GM21737 (cell line): ENCODE measurements around the gene IL12RB2.

ENCODE experiments used
- ATAC-seq: cut with Tn5 transposase; IDR thresholded peaks from one replicate; pipeline ENCODE4 v1.9.1; 2021; ENCODE audit warnings: mild to moderate bottlenecking, moderate library complexity; ENCODE audit not compliant: unreplicated experiment

The IL12RB2 gene

GRCh38 chr1:67307251-67308060 lies at the start of gene IL12RB2:
Gene IL12RB2 (plus strand): TSS chr1:67307873. CDS start chr1:67320369, 12,496 bp downstream.
- peak; percentile 53 for ATAC-seq

GRCh38 chr1:67261680-67262079 lies 46.0 kb upstream of the IL12RB2 start:
- ATAC-seq, result no peak

GRCh38 chr1:67262735-67263134 lies 44.9 kb upstream of the IL12RB2 start:
- ATAC-seq, result no peak

GRCh38 chr1:67264152-67264551 lies 43.5 kb upstream of the IL12RB2 start:
- ATAC-seq, result no peak

GRCh38 chr1:67264899-67265298 lies 42.8 kb upstream of the IL12RB2 start:
- ATAC-seq, result peak; percentile 71

GRCh38 chr1:67269061-67269460 lies 38.6 kb upstream of the IL12RB2 start:
- ATAC-seq, result no peak

- ATAC-seq, result no peak
These were observed 37.1 kb upstream of the IL12RB2 start for GRCh38 chr1:67270541-67270940.

GRCh38 chr1:67273591-67273990 lies 34.1 kb upstream of the IL12RB2 start:
- no peak for ATAC-seq

- ATAC-seq, result peak; percentile 50
These were observed 32.9 kb upstream of the IL12RB2 start for GRCh38 chr1:67274623-67275325.

- ATAC-seq, result no peak
These were observed 27.0 kb upstream of the IL12RB2 start for GRCh38 chr1:67280696-67281095.

GRCh38 chr1:67281244-67281643 lies 26.4 kb upstream of the IL12RB2 start:
- no peak for ATAC-seq

GRCh38 chr1:67285780-67286488 lies 21.7 kb upstream of the IL12RB2 start:
- no peak for ATAC-seq

- ATAC-seq, result no peak
These were observed 17.4 kb upstream of the IL12RB2 start for GRCh38 chr1:67290236-67290635.

- no peak for ATAC-seq
These were observed 12.6 kb upstream of the IL12RB2 start for GRCh38 chr1:67294836-67295617.

GRCh38 chr1:67298762-67299161 lies 8.9 kb upstream of the IL12RB2 start:
- no peak for ATAC-seq

- ATAC-seq, result no peak
These were observed 8.4 kb upstream of the IL12RB2 start for GRCh38 chr1:67299296-67299695.

- no peak for ATAC-seq
These were observed 7.1 kb upstream of the IL12RB2 start for GRCh38 chr1:67300561-67300960.

GRCh38 chr1:67304023-67304422 lies 3.6 kb upstream of the IL12RB2 start:
- ATAC-seq, result no peak

GRCh38 chr1:67306547-67306946 lies 1.1 kb upstream of the IL12RB2 start:
- ATAC-seq, result no peak

GRCh38 chr1:67308136-67308535 lies 463 bp downstream of the IL12RB2 start:
- no peak for ATAC-seq

GRCh38 chr1:67312615-67313014 lies 4.9 kb downstream of the IL12RB2 start:
- ATAC-seq, result no peak
